ENCODE measurements around the gene FCMR. TPM values are rescaled to one million over a fixed set of nuclear protein-coding genes. Genes with fewer than 3 reads are reported as not detected.

FCMR gene
- total and polyA plus RNA-seq, 2 experiments from 2014 or later: not detected

DNA sequence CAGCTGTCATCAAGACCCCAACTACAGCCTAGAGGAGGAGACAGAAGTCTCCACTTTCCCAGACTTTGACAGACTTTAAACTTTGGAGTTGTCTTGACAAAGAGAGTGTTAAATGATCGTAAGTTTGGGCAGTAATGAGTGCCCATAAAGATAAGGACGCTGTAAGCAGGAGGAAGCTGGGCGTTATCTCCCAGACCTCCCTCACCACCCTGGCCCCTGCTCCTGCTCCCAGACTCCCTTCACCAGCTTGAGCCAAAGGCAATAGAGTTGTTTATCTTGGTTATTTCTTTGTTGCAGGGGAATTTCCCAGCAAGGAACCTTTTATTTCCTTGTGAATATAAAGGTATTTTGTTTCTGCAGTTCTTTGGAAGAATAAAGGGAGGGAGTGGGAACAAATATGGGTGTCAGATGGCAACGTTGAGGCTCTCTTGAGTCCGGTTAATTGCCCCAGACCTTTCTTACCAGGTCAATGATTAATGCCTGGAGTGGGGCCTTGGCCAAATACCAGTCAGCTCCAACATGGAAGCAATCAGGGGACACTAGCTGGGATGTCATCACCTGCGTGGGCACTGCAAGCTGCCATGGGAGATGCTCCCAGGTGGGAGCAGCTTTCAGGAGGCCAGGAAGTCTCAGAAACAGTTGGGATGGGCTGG, 20.2 kb upstream of the FCMR start:
- H3K27ac ChIP-seq: no peak overlapping the region
- TF ChIP-seq, protein P1, sequence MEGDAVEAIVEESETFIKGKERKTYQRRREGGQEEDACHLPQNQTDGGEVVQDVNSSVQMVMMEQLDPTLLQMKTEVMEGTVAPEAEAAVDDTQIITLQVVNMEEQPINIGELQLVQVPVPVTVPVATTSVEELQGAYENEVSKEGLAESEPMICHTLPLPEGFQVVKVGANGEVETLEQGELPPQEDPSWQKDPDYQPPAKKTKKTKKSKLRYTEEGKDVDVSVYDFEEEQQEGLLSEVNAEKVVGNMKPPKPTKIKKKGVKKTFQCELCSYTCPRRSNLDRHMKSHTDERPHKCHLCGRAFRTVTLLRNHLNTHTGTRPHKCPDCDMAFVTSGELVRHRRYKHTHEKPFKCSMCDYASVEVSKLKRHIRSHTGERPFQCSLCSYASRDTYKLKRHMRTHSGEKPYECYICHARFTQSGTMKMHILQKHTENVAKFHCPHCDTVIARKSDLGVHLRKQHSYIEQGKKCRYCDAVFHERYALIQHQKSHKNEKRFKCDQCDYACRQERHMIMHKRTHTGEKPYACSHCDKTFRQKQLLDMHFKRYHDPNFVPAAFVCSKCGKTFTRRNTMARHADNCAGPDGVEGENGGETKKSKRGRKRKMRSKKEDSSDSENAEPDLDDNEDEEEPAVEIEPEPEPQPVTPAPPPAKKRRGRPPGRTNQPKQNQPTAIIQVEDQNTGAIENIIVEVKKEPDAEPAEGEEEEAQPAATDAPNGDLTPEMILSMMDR (IDR thresholded peaks at IDR 0.05; ENCODE audit: low read depth, low read length): no peak
- H3K4me1 ChIP-seq (ENCODE audit: low read depth): peaks cover 14% of the 10 kb centered on the region
- peak in 1 of 2 donors; percentile 27 for DNase-seq (ENCODE audit: low read depth in 1 of 2, low spot score in 1 of 2)
- H3K9me3 ChIP-seq (ENCODE audit: low read depth): no peaks in the 10 kb centered on the region
- no peak overlapping the region for H3K4me3 ChIP-seq
- H3K27me3 ChIP-seq: no peaks in the 10 kb centered on the region
- no peaks in the 10 kb centered on the region for H3K36me3 ChIP-seq

DNA sequence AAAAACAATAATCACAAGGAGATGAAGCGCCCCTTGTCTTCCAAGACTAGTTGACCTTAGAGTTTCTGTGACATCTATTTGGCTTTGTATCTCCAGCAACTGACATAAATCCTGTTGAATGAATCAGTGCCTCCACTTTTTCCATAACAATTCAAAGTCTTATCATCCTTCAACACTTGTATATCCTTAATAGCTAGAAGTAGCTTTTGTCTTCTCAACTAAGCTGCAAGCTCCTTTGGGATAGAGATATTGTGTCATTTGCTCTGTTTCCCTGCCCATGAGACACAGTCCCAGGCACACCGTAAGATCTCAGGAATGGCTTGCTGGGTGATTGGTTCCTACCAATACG, 18.8 kb upstream of the FCMR start:
- no peaks in the 10 kb centered on the region for H3K9me3 ChIP-seq (ENCODE audit: low read depth)
- no peaks in the 10 kb centered on the region for H3K36me3 ChIP-seq
- H3K27ac ChIP-seq: no peak overlapping the region
- DNase-seq (ENCODE audit: low read depth in 1 of 2, low spot score in 1 of 2): no peak
- no peaks in the 10 kb centered on the region for H3K27me3 ChIP-seq
- H3K4me1 ChIP-seq (ENCODE audit: low read depth): peaks cover 14% of the 10 kb centered on the region
- no peak overlapping the region for H3K4me3 ChIP-seq
- TF ChIP-seq, protein P1 (IDR thresholded peaks at IDR 0.05; ENCODE audit: low read depth, low read length): no peak

DNA sequence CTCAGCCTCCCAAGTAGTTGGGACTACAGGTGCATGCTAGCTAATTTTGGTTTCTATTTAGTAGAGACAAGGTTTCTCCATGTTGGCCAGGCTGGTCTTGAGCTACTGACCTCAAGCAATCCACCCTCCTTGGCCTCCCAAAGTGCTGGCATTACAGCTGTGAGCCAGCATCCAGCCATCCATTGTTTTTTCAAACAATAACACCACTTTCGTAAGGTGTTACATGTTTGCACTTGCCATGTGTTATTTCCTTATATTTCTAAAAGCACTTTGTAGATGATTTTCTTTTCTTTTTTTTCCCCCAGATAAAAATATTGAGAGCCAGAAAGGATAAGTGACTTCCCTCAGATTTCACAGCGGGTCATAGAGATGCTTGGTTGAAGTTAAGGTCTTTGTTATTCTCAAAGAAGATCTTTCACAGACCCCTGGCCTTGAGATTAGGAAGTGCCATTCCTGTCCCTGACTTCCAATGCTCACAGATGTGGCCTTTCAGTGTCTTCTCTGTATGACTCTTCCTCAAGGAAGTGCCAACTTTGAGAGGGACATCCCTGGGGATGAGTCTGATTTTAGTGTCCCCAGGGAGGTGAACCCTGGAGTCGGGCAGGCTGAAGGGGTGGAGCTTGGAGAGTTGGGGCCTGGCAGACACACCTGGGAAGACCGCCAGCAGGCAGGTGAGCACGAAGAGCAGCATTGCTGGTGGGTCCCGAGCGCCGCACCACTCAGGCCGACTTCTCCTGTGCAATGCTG, 18.3 kb upstream of the FCMR start:
- DNase-seq (ENCODE audit: low read depth in 1 of 2, low spot score in 1 of 2): no peak
- Histone ChIP-seq H3K4me1 (ENCODE audit: low read depth) (peaks cover 14% of the 10 kb centered on the region), H3K27ac (no peak overlapping the region), H3K9me3 (ENCODE audit: low read depth) (no peaks in the 10 kb centered on the region), H3K36me3 (no peaks in the 10 kb centered on the region), H3K4me3 (no peak overlapping the region), H3K27me3 (no peaks in the 10 kb centered on the region)
- TF ChIP-seq, protein P1 (IDR thresholded peaks at IDR 0.05; ENCODE audit: low read depth, low read length): no peak

DNA sequence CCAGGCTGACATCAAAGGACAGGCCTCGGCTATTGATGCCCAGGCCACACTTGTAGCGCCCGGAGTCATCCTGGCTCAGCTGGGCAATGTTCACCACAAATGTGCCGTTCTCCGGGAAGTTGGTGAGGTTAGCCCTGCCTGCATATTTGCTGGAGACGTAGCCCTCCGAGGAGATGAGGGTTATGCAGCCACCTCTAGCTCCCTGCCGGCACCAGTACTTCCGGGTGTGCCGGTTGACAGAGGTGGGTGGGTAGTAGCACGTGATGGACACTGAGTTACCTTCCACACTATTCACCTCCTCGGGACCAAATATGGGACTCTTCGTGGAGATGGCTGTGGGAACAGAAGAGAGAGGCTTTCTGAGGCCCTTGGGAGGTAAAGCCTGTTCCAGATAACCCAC, 17.4 kb upstream of the FCMR start:
- H3K27ac ChIP-seq: no peak overlapping the region
- H3K4me3 ChIP-seq: no peak overlapping the region
- no peaks in the 10 kb centered on the region for H3K9me3 ChIP-seq (ENCODE audit: low read depth)
- no peaks in the 10 kb centered on the region for H3K36me3 ChIP-seq
- TF ChIP-seq, protein P1 (IDR thresholded peaks at IDR 0.05; ENCODE audit: low read depth, low read length): no peak
- no peak for DNase-seq (ENCODE audit: low read depth in 1 of 2, low spot score in 1 of 2)
- peaks cover 14% of the 10 kb centered on the region for H3K4me1 ChIP-seq (ENCODE audit: low read depth)
- H3K27me3 ChIP-seq: no peaks in the 10 kb centered on the region

DNA sequence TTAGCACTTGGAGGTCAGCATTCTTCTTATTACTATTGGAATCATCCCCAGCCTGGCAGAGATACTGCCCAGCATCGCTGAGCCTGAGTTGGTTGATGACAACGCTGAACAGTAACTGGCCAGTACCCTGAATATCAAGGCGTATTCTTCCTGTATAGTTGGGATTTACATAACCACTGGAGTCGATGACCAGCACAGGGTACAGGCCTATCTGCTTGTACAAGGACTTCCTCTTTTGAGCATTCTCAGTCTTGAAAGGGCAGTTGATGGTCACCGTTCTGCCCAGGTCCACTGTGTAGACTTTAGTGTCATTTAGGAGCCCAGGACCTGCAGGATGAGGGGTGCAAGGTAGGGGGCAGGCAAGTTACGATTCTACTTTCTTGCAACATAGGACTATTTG, 15.7 kb upstream of the FCMR start:
- Histone ChIP-seq H3K36me3 (no peaks in the 10 kb centered on the region), H3K27me3 (no peaks in the 10 kb centered on the region), H3K9me3 (ENCODE audit: low read depth) (no peaks in the 10 kb centered on the region), H3K4me1 (ENCODE audit: low read depth) (peaks cover 14% of the 10 kb centered on the region), H3K4me3 (no peak overlapping the region), H3K27ac (no peak overlapping the region)
- TF ChIP-seq, protein P1 (IDR thresholded peaks at IDR 0.05; ENCODE audit: low read depth, low read length): no peak
- DNase-seq (ENCODE audit: low read depth in 1 of 2, low spot score in 1 of 2): no peak

All from cardiac muscle cell (in vitro differentiated cells and primary cell).